HL-60/S4 (cell line): ENCODE measurements around the gene RNLS.

Experiments used
- in situ Hi-C: fragments of 300-500 bp; cut with MboI; formaldehyde crosslinking; loops from 2 replicates; pipeline ENCODE4 v1.14.3; 2022; ENCODE audit warnings: low sequenced_read_pairs

Gene RNLS

GRCh38 chr10:88582806-88583583 lies at the start of gene RNLS:
TSS of gene RNLS (minus strand) at chr10:88583318.
- in situ Hi-C loops, result no loop called here

DNA sequence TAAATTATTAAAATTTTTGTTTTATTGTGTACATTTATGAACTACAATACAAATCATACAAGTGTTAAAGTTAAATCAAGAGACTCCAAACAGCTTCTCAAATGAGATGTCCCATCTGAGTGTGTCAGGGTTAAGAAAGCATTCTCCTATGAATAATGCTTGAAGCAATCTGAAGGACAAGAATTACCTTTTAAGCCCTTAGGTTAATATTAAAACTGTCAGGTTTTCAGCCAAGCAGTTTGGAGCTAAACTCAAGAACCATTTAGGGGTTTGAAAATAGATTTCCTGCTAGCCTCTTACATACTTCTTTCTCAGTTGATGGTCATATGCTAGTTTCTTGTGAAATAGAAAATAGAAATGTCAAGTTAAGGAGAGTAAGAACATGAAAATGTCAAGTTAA lies 41.7 kb upstream of the RNLS start:
- in situ Hi-C loops, result no loop called here

- in situ Hi-C loops, result no loop called here
Observed at GRCh38 chr10:88623835-88624234, 40.7 kb upstream of the RNLS start.

- in situ Hi-C loops, result no loop called here
Observed at GRCh38 chr10:88620441-88620840, 37.3 kb upstream of the RNLS start.

DNA sequence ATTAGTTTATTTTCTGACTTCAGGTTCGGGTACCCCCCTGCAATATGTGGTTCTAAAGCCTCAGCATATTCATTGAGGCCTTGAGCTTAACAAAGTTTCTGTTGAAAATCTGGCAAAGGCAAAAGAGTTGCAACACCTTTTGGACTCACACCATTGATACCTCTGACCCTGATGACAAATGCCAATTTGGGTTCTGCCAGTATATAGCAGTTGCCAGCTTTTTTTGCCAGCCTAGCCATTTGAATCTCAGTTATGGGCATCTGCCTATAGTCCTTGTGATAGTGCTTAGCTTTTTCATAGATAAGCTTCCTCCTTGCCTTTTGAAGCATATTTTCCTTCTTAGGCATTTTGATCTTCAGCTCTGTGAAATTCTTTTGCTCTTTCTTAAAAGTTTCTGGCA lies 35.4 kb upstream of the RNLS start:
- in situ Hi-C loops, result no loop called here

GRCh38 chr10:88617772-88618300 lies 34.7 kb upstream of the RNLS start:
- in situ Hi-C loops, result no loop called here

DNA sequence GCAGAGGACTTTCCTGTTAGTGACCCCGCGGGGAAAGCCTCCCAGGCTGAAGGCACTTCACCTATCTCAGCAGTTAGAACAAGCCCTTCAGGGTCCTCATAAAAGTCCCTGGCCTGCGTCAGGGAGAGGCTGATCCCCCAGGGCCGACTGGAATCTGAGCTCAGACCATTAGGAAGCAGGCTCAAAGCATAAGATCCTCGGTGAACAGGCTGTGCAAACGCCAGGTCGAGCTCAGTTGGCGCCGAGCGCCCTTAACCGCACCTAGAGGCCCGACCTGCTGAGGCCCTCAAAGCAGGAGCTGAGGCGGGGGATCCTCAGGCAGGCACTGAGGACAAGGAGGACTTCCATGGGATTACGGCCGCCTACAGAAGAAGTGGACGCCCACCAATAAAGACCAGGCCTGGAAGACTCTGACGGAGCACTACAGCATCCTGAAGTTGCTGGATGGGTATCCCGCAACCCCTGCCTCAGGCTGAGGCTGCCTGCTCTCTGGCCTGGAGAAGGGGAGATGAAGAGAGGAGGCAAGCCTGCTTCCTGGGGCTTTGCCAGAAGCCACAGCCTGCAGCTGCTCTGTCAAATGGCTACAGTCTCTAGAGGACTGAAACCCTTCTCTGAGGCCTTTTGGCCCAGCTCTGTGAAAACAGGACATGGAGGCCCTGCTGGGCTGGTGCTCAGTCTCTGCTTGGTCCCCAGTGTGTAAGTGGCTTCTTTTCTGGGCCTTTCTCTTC lies 33.3 kb upstream of the RNLS start:
- in situ Hi-C loops, result no loop called here

GRCh38 chr10:88608780-88609179 lies 25.7 kb upstream of the RNLS start:
- in situ Hi-C loops, result no loop called here

DNA sequence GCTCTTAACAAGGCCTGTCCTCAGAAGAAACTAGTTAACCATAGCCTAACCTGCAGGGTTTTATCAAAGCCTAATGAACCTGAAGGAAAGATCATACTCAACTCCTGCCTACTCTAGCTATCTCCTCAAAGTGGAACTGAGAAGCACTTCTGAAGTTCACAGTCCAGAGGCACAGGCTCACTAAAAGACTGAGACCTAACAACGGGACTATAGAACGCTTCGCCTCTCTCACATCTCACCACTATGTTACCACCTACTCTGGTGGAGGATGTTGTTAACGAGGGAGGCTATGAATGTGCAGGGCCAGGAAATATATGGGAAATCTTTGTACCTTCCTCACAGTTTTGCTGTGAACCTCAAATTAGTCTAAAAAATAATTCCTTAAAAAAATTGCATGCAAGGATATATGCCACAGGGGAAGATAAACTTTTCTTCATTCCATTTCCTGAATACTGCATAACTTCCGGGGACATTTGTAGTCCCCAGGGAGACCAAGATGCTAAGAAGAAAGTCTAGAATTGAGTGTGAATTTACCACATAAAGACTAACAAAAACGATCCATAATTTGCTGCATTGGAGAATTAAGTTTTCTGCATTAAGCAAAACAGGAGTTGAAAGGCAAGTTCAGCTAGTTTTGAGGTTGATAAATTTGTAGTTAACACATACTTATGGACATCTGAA lies 25.1 kb upstream of the RNLS start:
- in situ Hi-C loops, result no loop called here

GRCh38 chr10:88598055-88598454 lies 14.9 kb upstream of the RNLS start:
- in situ Hi-C loops, result no loop called here

DNA sequence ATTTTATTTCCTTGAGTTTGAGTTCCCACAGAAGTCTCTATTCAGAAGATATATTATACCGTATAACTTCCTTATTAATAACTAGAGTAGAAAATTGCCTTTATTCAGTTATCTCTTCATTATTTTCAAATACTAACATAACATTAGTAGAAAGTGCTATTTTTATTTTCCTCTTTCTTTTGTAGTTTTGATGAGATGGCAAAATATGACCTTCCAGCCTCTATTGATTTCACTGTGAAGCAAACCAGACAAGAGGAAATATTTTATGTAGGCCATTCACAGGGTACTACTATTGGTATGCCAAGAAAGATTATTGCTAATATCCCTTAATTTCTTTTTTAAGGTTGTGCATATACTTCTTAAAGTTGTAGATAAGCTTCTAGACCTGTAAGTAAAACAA lies 11.4 kb upstream of the RNLS start:
- in situ Hi-C loops, result no loop called here

DNA sequence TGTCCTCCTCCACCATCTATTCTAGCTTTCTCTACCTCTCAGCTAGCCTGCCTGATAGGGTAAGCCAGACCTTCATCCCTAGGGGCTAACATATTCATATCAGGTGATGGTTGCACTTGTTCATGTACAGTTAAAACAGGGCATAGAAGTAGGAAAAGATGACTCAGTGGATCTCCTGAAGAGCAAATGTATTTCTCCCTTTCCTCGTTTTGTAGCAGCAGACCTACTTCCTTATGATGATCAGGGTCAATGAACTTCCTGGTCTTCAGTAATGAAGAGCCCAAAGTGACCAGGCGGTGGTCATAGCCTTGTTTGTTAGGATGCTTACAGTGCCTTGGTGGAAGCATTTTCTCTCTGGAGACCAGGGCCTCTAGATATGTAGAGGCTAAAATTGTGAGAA lies 9.8 kb upstream of the RNLS start:
- in situ Hi-C loops, result no loop called here

GRCh38 chr10:88592381-88592780 lies 9.3 kb upstream of the RNLS start:
- in situ Hi-C loops, result no loop called here

DNA sequence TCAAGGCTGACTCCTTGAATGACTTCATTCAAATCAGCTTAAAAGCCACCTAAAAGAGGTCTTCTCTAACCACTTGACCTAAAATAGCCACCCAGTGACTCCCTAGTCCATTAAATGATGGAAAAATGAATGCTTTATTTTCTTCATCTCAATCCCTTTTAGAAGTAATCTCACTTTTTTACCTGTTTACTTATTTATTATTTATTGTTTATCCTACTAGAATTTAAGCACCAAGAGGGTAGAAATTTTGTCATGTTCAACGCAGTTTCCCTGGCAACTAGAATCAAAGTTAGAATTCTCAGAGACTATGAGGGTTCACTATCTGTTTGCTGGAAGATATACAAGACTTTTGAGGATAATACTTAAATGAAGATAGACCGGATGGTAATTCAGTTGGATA lies 3.3 kb upstream of the RNLS start, which contains the start of gene LIPJ:
Gene LIPJ, plus strand, starts transcription at position 301 of the 400 bp plus-strand sequence. CDS start 3,926 bp downstream, outside the sequence.
- in situ Hi-C loops, result no loop called here

DNA sequence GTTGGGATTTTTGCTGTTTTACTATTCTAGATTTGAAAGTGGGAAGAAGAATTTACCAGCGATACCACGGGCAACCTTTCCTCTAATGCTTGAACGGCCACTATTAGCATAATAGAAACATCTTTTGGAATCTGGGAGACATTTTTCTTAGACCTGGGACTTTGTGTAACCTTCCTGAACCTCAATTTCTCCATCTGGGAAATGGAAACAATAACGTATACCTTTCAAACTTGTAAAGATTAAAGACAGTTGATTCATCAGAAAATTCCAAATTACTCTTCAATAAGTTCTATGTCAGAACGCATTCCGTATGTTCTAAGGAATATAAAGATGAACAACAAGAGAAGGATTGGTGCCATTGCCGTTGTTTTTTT lies 453 bp upstream of the RNLS start:
- in situ Hi-C loops, result no loop called here

GRCh38 chr10:88582411-88582805 lies 710 bp downstream of the RNLS start:
- in situ Hi-C loops, result no loop called here

DNA sequence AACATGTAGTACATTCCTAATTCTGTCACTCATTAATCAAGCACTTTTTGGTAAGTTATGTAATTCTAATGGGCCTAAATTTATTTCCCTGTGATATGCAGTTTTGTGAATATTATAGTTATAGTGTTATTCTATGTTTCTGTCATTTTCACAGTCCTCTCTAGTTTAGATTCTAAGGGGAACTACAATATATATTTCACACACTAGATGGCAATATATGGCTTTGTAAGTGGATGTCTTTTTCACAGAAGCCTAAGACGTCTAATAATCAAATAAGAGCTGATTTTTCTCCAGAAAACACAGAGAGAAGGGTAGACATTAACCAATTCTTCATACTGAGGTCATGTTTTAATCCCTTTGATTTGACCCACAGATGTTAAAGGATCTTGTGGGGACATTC lies 18.0 kb downstream of the RNLS start:
- in situ Hi-C loops, result no loop called here

DNA sequence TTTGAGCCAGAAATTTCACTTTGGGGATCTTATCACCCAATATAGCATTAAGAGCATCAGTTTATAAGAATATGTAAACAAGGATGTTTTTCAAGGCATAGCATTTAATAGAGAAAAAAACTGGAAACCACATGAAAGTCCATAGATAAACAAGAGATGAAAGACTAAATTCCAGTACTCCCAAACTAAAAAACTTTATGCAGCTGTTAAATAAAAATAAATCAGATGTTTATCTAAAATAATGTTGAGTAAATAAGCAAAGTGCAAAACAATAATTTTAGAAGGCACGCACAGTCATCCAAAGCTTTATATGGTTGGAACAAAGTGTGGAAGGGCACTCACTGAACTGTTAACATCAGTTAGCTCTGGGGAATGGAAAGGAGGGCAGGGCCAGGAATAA lies 21.0 kb downstream of the RNLS start:
- in situ Hi-C loops, result no loop called here

GRCh38 chr10:88557658-88558057 lies 25.5 kb downstream of the RNLS start:
- in situ Hi-C loops, result no loop called here

DNA sequence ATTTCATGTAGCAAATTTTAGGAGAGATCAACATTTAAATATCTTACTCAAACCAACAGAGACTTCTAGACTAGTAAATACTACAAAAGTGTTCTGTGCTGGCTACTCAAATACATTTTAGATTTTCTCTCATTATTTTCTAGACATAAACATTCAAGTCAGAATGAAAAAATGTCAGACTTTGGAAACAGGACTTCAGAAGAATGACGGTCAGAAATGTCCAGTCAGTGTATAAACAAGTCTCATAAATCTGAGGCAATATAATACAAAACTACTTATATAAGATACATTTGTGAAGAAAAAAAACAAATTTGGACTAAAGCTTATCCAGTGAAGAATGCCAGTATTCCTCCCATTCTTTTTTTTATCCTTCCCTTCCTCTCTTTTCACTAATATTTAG lies 25.9 kb downstream of the RNLS start:
- in situ Hi-C loops, result no loop called here

DNA sequence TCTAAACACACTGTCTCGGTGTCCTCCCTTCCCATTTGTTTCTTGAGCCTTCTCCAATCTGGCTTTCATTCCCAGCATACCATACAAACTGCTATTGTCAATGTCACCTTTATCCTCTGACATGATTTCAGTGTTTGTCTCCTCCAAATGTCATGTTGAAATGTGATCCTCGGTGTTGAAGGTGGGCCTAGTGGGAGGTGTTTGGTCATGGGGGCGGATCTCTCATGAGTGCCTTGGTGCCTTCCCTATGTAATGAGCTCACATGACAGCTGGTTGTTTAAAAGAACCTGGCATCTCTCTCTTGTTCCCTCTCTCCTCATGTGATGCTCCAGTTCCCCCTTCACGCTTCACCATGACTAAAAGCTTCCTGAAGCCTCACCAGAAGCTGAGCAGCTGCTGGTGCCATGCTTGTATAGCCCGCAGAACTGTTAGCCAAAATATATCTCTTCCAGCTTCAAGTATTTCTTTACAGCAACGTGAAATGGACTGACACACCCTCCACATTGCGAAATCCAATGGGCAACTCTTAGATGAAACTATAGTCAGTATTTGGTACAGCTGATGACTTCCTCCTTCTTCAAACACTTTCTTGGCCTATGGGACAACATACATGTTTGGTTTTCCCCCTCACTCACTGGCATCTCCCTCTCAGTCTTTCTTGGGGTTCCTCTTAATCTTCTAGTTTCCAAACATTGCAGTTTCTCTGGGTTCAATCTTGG lies 27.8 kb downstream of the RNLS start:
- in situ Hi-C loops, result no loop called here
